SU-DHL-6 (cell line): ENCODE results near the gene ACAA1.

ENCODE experiments used
- EZH2phosphoT487 ChIP-seq: fragments of 200-600 bp; sonication (generic), shearing (Covaris generic); conservative IDR thresholded peaks from 2 replicates; pipeline ENCODE4 v1.6.1; 2018; ENCODE audit warnings: mild to moderate bottlenecking, antibody characterized with exemption, low read length, moderate library complexity, mixed read lengths
- TF ChIP-seq, protein P1 (sequence below): fragments of 200-600 bp; sonication (generic); IDR thresholded peaks from one replicate; pipeline ENCODE4 v1.5.1; 2017; ENCODE audit warnings: antibody characterized with exemption, mild to moderate bottlenecking, low read length, moderate library complexity; ENCODE audit not compliant: insufficient read depth, poor library complexity, severe bottlenecking

DNA sequence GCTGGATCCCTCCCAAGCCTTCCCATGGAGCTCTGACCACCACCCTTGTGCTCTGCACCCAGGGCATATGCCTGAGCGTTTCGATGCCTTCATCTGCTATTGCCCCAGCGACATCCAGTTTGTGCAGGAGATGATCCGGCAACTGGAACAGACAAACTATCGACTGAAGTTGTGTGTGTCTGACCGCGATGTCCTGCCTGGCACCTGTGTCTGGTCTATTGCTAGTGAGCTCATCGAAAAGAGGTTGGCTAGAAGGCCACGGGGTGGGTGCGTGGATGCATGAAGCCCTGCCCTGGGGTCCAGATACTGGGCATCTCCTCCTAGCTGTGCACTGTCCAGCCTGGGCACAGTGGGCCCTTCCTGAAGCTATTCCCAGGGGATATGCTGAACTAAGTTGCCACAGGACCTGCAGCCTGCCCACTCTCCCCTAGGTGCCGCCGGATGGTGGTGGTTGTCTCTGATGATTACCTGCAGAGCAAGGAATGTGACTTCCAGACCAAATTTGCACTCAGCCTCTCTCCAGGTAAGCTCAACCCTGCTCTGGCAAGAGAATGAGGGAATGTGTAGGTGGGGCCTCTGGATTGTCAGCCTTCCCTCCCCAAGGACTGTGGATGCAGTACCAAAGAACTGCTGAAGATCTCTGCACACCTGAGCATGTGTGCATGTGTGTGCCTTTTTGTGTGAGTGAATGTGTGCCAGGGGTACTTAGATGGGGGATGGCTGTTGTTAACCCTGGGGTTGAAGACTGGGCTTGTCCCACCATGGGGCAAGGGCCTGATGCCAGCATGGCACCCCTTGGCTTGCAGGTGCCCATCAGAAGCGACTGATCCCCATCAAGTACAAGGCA, 3.6 kb upstream of the ACAA1 start:
- TF ChIP-seq EZH2phosphoT487: no peak
- TF ChIP-seq, protein P1, sequence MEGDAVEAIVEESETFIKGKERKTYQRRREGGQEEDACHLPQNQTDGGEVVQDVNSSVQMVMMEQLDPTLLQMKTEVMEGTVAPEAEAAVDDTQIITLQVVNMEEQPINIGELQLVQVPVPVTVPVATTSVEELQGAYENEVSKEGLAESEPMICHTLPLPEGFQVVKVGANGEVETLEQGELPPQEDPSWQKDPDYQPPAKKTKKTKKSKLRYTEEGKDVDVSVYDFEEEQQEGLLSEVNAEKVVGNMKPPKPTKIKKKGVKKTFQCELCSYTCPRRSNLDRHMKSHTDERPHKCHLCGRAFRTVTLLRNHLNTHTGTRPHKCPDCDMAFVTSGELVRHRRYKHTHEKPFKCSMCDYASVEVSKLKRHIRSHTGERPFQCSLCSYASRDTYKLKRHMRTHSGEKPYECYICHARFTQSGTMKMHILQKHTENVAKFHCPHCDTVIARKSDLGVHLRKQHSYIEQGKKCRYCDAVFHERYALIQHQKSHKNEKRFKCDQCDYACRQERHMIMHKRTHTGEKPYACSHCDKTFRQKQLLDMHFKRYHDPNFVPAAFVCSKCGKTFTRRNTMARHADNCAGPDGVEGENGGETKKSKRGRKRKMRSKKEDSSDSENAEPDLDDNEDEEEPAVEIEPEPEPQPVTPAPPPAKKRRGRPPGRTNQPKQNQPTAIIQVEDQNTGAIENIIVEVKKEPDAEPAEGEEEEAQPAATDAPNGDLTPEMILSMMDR: no peak
